Measurements from ENCODE around the gene PPIP5K1.

DNA sequence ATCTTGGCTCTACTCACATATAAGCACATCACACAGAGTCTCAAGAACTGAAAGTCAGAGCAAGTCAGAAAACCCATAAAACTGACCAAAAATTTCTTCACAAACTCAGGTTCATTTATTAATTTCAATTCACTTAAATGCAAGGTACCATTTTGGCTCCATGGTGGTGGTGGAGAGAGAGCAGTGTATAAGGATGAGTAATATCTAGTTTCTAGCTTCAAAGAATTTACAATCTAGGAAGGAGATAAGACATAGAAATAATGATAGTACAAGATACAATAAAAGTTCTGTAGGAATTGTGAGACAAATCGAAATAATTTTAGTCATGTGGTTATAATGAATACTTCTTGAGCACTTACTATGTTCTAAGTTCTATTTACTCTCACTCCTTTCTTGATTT is 90.4 kb downstream of the PPIP5K1 start:
- TF ChIP-seq, protein P1, sequence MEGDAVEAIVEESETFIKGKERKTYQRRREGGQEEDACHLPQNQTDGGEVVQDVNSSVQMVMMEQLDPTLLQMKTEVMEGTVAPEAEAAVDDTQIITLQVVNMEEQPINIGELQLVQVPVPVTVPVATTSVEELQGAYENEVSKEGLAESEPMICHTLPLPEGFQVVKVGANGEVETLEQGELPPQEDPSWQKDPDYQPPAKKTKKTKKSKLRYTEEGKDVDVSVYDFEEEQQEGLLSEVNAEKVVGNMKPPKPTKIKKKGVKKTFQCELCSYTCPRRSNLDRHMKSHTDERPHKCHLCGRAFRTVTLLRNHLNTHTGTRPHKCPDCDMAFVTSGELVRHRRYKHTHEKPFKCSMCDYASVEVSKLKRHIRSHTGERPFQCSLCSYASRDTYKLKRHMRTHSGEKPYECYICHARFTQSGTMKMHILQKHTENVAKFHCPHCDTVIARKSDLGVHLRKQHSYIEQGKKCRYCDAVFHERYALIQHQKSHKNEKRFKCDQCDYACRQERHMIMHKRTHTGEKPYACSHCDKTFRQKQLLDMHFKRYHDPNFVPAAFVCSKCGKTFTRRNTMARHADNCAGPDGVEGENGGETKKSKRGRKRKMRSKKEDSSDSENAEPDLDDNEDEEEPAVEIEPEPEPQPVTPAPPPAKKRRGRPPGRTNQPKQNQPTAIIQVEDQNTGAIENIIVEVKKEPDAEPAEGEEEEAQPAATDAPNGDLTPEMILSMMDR (IDR thresholded peaks at IDR 0.05): no peak
- no peak for TF ChIP-seq POLR2A (IDR thresholded peaks at IDR 0.05)

Data from uterus (tissue), 2 donors.